ACHN (cell line): ENCODE measurements around the gene KRTAP29-1.

Source experiments
- DNase-seq: peaks from one replicate; pipeline ENCODE4 v3.0.0-alpha.2; 2015
- in situ Hi-C: cut with HindIII; loops from 2 replicates; pipeline ENCODE4 v1.10.0; 2017; ENCODE audit warnings: low sequenced_read_pairs, low pct_ligation_motif_present, low pct_unique_long_range_greater_than_20kb

Gene KRTAP29-1

DNA sequence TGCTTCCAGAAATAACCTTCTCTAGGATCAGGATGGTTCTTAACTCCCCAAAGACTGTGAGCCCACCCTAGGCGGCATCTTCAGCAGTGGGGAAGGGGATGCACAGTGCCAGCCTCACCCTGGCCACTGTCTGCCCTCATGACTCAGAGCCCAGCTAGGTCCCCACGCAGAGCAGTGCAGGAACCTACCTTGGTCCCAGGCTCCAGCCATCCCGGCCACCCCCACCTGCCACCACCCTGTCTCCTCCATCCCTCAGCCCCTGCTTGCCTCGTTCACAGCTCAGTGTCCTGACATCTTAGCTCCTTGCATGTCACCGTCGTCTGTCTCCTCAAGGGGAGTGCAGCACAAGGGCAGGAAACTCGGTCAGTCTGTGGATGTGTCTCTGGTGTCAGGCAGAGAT lies 29.0 kb upstream of the KRTAP29-1 start:
- DNase-seq, result no peak
- in situ Hi-C loops, result no loop called here

DNA sequence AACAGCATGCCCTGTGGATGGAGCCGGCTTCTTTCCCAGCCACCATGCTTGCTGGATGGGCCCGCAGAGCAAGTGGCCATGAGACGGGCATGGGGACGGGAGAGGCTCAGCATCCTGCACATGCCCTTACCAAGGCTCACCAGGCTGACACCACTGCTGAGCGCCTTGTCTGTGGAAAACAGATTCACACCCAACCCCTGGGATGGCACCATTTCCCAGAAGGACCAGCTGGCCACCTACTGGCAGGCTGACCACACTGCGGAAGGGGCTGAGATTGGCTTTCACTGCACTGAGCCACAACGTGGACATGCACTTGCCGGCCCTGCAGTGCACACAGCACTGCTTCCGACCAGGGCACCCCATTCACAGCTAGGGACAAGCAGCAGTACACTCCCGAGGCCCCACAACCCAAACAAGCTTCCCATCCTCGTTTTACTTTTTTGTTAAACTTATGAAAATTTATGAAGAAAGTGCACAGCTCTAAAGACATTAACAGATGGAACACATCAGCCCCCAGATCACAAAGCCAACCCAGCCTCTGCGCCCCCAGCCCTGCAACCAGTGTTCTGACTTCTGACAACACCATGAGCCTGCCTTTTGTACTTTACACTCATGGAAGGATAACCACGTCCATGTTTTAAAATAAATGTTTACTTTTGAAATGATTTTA lies 26.8 kb upstream of the KRTAP29-1 start:
- peak; percentile 72 for DNase-seq
- in situ Hi-C loops, result no loop called here

DNA sequence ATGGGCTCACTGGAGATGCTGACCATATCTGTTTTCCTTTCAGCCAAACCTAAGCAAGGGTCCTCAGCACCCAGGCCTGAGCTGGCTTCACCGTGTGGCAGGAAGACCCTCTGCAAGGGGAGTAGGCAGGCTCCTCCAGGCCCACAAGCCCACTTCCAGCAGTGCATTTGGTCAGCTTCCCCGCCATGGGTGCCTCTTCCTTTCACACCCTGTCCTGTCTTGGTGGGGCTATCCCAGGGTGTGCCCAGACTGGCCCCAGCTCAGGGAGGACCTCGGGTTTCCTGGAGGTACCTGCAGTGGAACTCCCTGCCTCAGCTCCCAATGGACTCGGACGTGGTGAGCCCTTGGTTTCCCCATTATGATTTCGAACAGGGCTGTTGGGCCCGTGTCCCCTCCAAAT lies 25.6 kb upstream of the KRTAP29-1 start:
- in situ Hi-C loops, result no loop called here

DNA sequence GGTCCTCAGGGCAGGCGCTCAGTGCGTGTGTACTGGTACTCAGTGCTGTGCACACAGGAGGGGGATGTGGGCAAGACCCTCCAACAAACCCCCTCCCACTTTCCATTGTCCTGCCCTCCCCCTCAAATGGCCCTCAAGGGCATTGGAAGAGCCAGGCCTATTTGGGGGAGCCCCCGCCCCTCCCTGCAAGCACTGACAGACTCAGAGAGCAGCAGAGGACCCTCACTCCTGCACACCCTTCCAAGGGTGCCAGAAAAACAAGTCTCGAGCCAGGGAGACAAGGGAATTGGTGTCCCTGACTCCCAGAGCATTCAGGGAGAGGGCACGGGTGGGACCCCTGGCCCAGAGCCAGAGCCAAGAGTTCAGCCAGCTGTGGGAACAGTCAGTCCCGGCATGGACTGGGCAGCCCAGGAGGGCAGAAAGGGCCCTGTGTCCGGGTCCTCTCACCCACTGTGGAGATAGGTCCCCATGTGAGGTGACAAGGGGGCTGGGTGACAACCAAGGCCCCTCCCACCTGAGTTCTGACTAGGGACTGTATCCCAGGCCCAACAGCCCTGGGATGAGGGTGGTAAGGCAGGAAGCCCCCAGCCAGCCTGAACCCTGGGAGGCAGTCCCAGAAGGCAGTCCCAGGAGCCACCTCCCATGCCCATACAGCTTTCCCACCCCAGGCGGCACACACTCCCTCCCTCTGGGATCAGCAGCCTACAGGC lies 24.9 kb upstream of the KRTAP29-1 start:
- no peak for DNase-seq
- in situ Hi-C loops, result no loop called here

More for the DNA sequence above, 25.6 kb upstream of the KRTAP29-1 start:
- DNase-seq, result no peak

DNA sequence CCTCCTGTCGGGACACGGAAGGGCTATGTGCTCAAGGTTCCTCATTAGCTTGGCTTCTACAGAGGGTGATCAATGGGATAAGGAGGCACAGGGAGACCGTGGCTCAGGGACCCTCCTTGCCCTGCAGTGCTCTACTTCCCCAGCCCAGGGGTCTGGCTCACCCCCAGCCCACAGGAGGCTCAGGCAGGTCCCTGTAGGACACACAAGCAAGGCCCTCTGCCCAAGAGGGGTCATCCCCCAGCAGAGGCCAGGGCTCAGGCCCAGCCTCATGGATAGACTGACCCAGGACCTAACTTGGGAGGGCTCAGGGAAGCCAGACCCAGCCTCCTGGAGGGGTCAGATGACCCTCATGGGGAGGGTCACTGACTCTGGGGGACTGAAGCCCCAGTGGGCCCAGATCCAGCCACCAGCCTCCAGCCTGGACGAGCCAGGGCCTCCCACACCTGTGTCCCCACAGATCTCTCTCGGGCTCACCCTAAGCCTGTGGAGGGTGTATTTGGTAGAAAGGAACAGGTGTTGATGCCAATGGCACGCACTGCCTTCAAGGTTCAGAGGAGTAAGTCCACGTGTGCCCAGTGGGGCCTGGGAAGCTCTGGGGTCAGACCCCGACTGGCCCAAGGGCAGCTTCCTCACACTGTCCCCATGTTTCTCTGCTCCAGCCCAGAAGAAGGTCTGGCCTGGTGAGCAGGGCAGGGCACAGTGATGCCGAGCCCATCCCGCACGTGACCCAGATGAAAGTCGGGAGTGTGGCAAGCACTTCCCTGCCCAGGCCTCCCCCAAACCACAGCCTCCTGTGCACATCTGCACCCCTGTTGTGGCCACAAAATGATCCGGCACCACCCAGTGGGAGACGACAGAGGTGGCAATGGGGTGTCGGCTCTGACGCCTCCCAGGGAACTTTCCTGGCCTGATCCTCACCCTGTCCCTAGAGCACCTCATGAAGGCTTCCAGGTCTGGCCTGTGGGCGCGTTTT lies 23.8 kb upstream of the KRTAP29-1 start:
- in situ Hi-C loops, result no loop called here
- DNase-seq, result no peak

DNA sequence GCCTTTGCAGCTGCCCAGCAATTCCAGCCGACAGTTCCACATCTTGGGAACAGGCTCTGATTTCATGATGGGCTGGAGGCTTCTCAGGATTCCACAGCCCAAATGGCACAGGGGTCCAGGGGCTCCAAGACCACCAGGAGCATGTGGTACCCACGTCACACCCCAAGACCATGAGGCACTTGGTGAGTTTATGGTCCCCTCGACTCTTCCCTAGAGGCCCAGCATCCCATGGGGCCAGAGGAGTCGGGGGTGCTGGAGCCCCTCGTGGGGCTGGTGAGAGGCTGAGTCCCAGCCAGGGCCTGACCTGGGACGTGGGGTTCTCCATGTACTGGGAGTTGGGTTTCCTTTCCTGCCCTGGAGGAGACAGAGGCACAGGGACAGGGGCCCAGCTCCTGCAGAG lies 23.0 kb upstream of the KRTAP29-1 start:
- no peak for DNase-seq
- in situ Hi-C loops, result no loop called here

DNA sequence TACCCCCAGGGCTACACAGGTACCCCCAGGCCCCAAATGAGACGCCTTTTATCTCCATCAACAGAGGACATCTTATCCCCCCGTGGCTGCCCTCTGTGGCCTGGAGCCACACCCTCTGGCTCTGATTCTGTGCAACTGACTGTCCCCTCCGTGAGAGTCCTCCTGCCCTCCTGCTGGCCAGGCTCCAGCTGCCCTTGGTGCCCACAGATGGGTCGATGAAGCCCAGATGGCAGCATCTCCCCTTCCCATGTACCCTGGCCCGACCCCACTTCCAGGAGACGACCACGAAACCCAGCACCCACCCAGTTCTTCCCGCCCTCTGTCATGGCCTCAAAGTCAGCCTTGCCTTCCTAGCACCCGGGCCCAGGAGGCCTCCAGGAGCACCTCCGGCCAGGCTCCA lies 22.5 kb upstream of the KRTAP29-1 start:
- DNase-seq, result no peak
- in situ Hi-C loops, result no loop called here

DNA sequence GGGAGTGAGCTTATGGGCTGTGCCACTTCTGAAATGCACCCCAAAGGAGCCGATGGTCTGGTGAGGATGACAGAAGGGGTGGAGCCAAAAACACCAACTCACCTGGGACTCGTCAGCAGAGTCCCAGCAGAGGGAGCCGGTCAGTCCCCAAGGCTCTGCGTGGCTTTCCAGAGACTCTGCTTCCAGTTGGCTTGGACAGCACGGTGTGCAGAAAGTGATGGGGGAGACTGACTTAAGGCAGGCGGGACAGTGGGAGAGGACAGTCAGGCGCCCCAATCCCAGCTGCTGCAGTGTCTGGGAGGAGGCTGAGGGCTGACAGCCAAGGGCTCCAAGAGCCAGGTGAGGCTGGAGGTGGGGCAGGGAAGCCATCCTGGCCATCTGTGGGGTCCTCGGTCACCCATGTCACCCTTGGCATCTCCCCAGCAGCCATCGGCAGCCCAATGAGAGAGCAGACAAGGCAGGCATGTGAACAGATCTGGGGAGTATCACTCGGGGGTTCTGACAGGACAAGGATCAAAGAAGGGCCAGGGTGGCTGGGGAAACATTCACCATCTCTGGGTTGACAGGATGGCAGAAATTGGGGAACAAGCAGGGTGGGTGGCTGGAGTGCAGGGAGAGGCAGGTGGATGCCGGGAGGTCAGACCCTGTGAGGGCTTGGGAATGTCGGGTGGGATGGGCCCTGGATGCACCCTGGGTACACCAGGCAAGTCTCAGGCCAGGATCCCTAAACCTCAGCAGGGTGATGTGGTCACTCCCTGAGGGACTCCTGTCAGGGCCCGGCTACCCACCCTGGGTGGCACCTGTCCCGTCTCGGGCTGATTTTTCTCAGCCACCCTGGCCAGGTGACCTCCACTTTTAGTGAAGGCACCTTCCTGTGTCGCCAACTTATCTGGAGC lies 21.8 kb upstream of the KRTAP29-1 start:
- peak; percentile 34 for DNase-seq
- in situ Hi-C loops, result no loop called here

DNA sequence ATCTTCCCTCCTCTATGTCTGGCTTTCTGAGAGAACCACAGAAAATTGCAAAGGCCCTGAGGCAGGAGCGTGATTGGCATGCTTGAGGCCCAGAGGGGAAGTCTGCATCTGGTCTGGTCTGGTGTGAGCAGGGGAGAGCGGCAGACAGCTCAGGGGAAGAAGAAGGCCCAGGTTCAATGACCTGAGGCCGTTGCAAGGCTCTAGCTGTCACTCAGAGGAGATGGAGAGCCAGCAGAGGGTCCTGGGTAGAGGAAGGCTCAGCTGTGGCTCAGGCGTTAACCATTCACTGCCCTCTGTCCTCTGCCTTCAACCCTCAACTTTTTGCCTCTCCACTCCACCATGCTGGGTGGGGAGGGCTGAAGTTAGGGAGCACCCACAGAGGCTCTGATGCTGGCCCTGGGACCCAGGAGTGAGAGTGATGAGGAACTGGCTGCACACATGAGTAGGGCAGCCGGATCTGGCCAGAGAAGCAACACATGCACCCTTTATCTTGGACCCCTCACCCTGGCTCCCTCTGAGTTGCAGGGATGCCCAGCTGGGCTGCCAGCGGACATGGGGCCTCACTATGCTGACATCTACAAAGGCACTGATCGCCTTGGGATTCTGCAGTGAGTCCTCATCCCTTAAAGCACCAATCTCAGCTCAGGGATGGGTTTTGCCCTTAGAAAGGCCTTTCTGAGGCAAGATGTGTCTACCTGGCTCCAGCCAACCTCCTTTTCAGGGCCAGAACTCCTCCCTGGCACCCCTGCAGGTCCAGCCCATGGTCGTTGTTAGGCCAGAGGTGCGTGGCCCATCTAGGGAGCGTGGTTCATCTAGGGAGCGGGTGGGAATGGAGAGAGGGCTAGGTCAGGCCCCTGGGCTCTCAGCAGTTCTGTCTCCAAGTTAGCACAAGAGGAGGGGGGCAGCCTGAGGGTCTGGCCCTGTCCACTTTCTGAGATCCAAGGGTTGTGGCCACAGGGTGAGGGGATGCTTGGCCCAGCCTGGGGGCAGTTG lies 20.5 kb upstream of the KRTAP29-1 start:
- in situ Hi-C loops, result no loop called here

DNA sequence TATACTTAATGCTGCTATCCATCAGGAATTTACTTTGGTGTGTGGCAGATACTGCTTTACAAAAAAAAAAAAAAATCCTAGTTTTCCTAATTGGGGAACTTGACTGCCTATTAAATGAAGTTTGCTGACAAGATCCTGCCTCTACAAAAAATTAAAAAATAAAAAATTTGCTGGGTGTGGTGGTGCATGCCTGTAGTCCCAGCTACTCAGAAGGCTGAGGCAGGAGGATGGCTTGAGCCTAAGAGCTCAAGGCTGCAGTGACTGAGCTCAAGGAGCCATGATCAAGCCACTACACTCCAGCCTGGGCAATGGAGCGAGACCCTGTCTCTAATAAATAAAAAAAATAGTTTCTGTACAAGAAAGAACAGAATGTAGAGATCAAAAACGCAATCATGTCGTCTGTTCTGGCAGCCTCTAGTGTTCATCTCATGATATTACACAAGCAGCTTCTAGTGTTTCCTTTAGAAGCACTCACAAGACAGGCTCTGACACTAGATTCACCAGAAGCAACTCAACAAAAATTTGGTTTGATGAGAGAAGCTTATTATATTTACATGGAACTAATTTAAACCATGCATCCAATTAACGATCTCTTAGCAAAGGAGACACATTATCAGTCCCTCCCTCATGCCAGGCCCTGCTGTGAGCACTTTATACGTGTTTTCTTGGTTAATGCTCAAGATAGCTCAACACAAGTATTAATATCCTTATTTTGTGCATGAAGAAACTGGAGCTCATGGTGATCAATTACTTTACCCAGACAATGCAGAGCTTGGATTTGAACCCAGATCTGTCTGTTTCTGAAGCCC lies 19.6 kb upstream of the KRTAP29-1 start:
- in situ Hi-C loops, result no loop called here
- DNase-seq, result peak; percentile 62

More for the DNA sequence above, 20.5 kb upstream of the KRTAP29-1 start:
- no peak for DNase-seq

DNA sequence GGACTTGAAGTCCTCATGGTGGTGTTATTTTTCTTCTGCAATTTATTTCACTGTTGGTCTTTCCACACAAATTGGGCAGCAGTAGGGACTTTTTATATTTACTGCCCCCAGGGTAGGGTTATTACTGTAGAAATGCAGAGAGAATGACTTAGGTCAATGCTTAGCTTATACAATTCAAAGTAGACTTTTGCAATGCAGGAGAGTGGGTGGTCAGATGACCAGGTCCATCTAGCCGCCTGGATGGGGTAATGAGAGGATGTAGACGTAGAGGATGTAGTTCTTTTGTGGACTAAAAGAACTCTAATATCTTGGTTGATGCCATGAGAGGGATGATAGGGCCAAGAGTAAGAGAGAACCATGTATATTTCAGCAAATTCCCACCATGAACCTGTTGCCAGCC lies 15.6 kb upstream of the KRTAP29-1 start:
- no peak for DNase-seq
- in situ Hi-C loops, result no loop called here

DNA sequence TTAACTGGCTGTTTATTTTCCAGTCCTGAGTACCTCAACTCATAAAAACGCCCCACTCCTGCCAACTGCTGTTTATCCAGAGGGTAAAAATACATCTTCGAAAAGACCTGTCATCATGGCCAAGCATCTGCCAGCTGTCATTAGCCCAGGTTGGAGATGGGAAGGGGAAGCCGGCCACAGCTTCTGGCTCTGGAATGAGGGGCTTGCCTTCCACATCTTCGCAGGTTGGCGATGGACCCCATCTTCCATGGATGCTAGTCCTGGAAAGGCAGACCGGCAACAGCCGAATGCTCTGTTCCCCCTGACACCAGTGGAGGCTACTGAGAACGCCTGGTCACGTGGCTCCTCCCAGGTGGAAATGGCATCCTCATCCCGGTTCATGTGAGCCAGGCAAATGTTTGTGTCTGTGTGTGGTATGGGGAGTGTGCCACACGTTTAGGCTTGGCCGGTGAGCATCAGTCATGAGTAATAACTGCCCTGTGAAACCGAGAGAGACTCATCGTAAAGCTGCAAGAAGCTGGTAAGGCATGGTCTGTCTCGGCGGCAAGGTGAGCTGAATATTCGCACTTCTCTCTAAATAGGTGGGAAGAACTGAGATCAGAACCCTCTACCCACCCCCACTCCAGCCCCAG lies 13.3 kb upstream of the KRTAP29-1 start:
- DNase-seq, result no peak
- in situ Hi-C loops, result no loop called here

DNA sequence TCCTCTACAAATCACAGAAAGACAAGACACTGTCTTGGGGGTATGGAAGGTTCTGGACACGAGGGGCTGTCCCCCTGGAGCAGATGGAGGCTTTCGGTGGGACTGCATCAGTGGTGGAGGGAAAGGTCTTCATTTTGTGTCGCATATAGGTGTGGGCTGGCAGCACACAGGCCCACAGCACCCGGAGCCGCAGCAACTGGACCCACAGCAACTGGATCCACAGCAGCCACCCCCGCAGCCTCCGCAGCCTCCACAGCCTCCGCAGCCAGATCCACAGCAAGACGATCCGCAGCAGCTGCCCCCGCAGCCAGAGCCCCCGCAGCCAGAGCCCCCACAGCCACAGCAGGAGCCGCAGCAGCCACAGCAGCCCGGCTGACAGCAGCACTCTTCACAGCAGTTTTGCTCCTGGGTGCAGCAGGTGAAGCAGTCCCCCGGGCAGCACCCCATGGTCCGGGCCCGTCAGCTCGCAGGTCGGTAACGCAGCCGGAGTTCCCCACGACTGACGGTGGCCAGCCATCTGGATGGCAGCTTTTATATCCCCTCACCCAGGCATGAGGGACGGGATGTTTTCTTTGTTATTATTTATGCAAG lies 12.6 kb upstream of the KRTAP29-1 start, which contains the start of gene KRTAP17-1:
Gene KRTAP17-1 (minus strand): TSS at position 507 of the 591 bp plus-strand sequence. CDS start 60 bp downstream, at position 447.
- in situ Hi-C loops, result no loop called here

DNA sequence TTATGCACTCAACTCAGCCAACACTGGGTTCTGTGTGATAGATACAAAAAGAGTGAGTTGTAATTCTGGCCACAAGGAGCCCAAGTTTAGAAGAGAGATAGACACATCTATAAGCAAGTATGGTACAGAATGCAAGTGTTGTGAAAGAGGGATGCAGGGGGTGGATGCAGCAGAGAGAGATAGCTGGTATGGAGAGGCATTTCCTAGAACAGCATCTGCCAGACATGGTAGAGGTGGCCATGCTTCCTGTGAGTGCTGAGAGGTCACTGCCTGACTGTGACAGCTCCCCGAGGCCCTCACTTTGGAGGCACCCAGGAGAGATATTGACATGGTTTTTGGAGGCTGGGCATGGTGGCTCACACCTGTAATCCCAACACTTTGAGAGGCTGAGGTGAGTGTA lies 8.5 kb upstream of the KRTAP29-1 start:
- in situ Hi-C loops, result no loop called here
- no peak for DNase-seq

More for the DNA sequence above, 12.6 kb upstream of the KRTAP29-1 start, which contains the start of gene KRTAP17-1:
- DNase-seq, result no peak

DNA sequence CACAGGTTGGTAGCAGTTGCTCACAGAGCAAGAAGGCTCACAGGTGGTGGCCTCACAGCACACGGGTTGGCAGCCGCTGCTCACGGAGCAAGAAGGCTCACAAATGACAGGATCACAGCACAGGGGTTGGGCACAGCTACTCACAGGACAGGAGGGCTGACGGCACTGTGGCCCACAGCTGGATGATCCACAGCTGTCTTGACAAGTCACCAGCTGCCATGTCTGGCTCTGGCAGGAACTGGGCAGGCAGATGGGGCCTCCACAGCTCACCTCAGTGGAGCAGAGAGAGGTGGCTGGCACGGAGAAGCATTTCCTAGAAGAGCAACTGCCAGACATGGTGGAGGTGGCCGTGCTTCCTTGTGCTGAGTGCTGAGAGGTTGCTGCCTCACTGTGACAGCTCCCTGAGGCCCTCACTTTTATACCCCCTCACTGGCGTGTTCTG lies 6.3 kb upstream of the KRTAP29-1 start, which contains the start of gene KRTAP16-1:
Gene KRTAP16-1 (minus strand): TSS at position 392 of the 442 bp plus-strand sequence. CDS start 56 bp downstream, at position 336.
- in situ Hi-C loops, result no loop called here
- no peak for DNase-seq
